Astrocyte (in vitro differentiated cells and primary cell): ENCODE data around the gene ARHGEF40. TPM values are rescaled to one million over a fixed set of nuclear protein-coding genes. Genes with fewer than 3 reads are reported as not detected.
A peak's percentile ranks its signal among the peaks of the same experiment; 100 is the strongest.

Experiments used
- DNase-seq: peaks from one replicate; pipeline ENCODE4 v3.0.0-alpha.2; 2010; ENCODE audit warnings: low read depth
- FAIRE-seq: peaks from 2 replicates; lab custom pipeline; 2011; peaks lifted over from hg19 to GRCh38; lab: Jason Lieb, UNC
- H2AFZ ChIP-seq: 2 replicates; pipeline ENCODE4 v1.6.0; 2012; ENCODE audit warnings: low read depth, low read length, inconsistent platforms
- H3K27ac ChIP-seq: 2 replicates; pipeline ENCODE4 v1.5.1; 2011; ENCODE audit warnings: low read depth, low read length, inconsistent platforms
- H3K27me3 ChIP-seq: 2 replicates; pipeline ENCODE4 v1.6.0; 2011; ENCODE audit warnings: low read length, inconsistent platforms; ENCODE audit not compliant: insufficient read depth
- H3K36me3 ChIP-seq: 2 replicates; pipeline ENCODE4 v1.5.1; 2011; ENCODE audit warnings: low read length, inconsistent platforms; ENCODE audit not compliant: insufficient read depth
- H3K4me1 ChIP-seq: 2 replicates; pipeline ENCODE4 v1.5.1; 2011; ENCODE audit warnings: low read length, inconsistent platforms; ENCODE audit not compliant: insufficient read depth
- H3K4me2 ChIP-seq: 2 replicates; pipeline ENCODE4 v1.6.0; 2012; ENCODE audit warnings: low read length, inconsistent platforms
- H3K4me3 ChIP-seq: 2 replicates; pipeline ENCODE4 v1.5.1; 2011; ENCODE audit warnings: low read depth, mild to moderate bottlenecking, low read length, inconsistent platforms; ENCODE audit not compliant: insufficient read depth
- H3K79me2 ChIP-seq: 2 replicates; pipeline ENCODE4 v1.6.0; 2012; ENCODE audit warnings: mild to moderate bottlenecking, low read length, inconsistent platforms; ENCODE audit not compliant: insufficient read depth
- H3K9ac ChIP-seq: 2 replicates; pipeline ENCODE4 v1.6.0; 2012; ENCODE audit warnings: mild to moderate bottlenecking, low read length, inconsistent platforms
- H3K9me3 ChIP-seq: 2 replicates; pipeline ENCODE4 v1.5.1; 2012; ENCODE audit warnings: low read depth, mild to moderate bottlenecking, low read length, inconsistent platforms; ENCODE audit not compliant: insufficient read depth
- H4K20me1 ChIP-seq: 2 replicates; pipeline ENCODE4 v1.6.0; 2012; ENCODE audit warnings: low read length, inconsistent platforms; ENCODE audit not compliant: insufficient read depth
- H3K27ac Mint-ChIP-seq: one replicate; pipeline ENCODE4 v1.8.0; 2021; ENCODE audit warnings: mild to moderate bottlenecking, mixed read lengths; ENCODE audit not compliant: unreplicated experiment
- H3K27me3 Mint-ChIP-seq: one replicate; pipeline ENCODE4 v1.8.0; 2021; ENCODE audit warnings: low read depth, mixed read lengths; ENCODE audit not compliant: unreplicated experiment
- H3K36me3 Mint-ChIP-seq: one replicate; pipeline ENCODE4 v1.8.0; 2021; ENCODE audit warnings: low read depth, mixed read lengths; ENCODE audit not compliant: unreplicated experiment
- H3K4me1 Mint-ChIP-seq: one replicate; pipeline ENCODE4 v1.8.0; 2021; ENCODE audit warnings: low read depth, mixed read lengths; ENCODE audit not compliant: unreplicated experiment
- H3K4me3 Mint-ChIP-seq: one replicate; pipeline ENCODE4 v1.8.0; 2021; ENCODE audit warnings: mild to moderate bottlenecking, moderate library complexity, mixed read lengths; ENCODE audit not compliant: unreplicated experiment
- H3K9me3 Mint-ChIP-seq: one replicate; pipeline ENCODE4 v1.8.0; 2021; ENCODE audit warnings: mild to moderate bottlenecking, mixed read lengths; ENCODE audit not compliant: unreplicated experiment
- CTCF ChIP-seq: IDR thresholded peaks from 2 replicates; pipeline ENCODE4 v1.5.1; 2011; ENCODE audit warnings: low read depth, mild to moderate bottlenecking, inconsistent platforms, low read length, moderate library complexity; ENCODE audit not compliant: insufficient read depth
- EZH2 ChIP-seq: IDR thresholded peaks from 2 replicates; pipeline ENCODE4 v1.6.1; 2012; ENCODE audit warnings: mild to moderate bottlenecking, low read length, inconsistent platforms; ENCODE audit not compliant: insufficient read depth
- total RNA-seq: library from RNA; stranded (reverse); gene quantifications from 2 replicates; pipeline ENCODE4 v1.2.1, GENCODE V29; 2021

ARHGEF40 gene
- total RNA-seq, 1 donor from 2014 or later, result 99.9 TPM

GRCh38 chr14:21089877-21090193 is 19.7 kb downstream of the ARHGEF40 start:
- Histone ChIP-seq H3K27ac (no peak overlapping the region), H3K36me3 (peaks cover 25% of the 10 kb centered on the region), H3K4me1 (peaks cover 28% of the 10 kb centered on the region), H3K9ac (no peak overlapping the region), H3K27me3 (no peaks in the 10 kb centered on the region), H3K9me3 (no peaks in the 10 kb centered on the region), H3K4me3 (no peak overlapping the region), H2AFZ (no peak overlapping the region), H3K4me2 (no peak overlapping the region), H4K20me1 (peaks cover 51% of the 10 kb centered on the region), H3K79me2 (no peaks in the 10 kb centered on the region)
- no peak for DNase-seq
- Mint-ChIP-seq H3K36me3 (peaks cover 22% of the 10 kb centered on the region), H3K4me3 (no peak overlapping the region), H3K27ac (no peak overlapping the region), H3K9me3 (no peaks in the 10 kb centered on the region), H3K27me3 (no peaks in the 10 kb centered on the region), H3K4me1 (peaks cover 40% of the 10 kb centered on the region)
- no peak for FAIRE-seq
- no peak for TF ChIP-seq EZH2
- TF ChIP-seq CTCF, result no peak

GRCh38 chr14:21090194-21090939 is 20.3 kb downstream of the ARHGEF40 start:
- H3K4me1 Mint-ChIP-seq, result peaks cover 42% of the 10 kb centered on the region
- H4K20me1 ChIP-seq, result peaks cover 54% of the 10 kb centered on the region
- no peak for TF ChIP-seq EZH2
- TF ChIP-seq CTCF, result peak; percentile 9
- peaks cover 21% of the 10 kb centered on the region for H3K36me3 Mint-ChIP-seq
- H3K9me3 ChIP-seq, result no peaks in the 10 kb centered on the region
- H3K27me3 Mint-ChIP-seq, result no peaks in the 10 kb centered on the region
- H3K9me3 Mint-ChIP-seq, result no peaks in the 10 kb centered on the region
- H3K4me1 ChIP-seq, result peaks cover 24% of the 10 kb centered on the region
- no peak overlapping the region for H3K4me3 Mint-ChIP-seq
- no peaks in the 10 kb centered on the region for H3K79me2 ChIP-seq
- H3K9ac ChIP-seq, result no peak overlapping the region
- H3K4me3 ChIP-seq, result no peak overlapping the region
- FAIRE-seq (no peak), DNase-seq (no peak)
- no peak overlapping the region for H3K27ac Mint-ChIP-seq
- no peaks in the 10 kb centered on the region for H3K27me3 ChIP-seq
- H2AFZ ChIP-seq, result no peak overlapping the region
- no peak overlapping the region for H3K4me2 ChIP-seq
- peaks cover 23% of the 10 kb centered on the region for H3K36me3 ChIP-seq
- H3K27ac ChIP-seq, result no peak overlapping the region
